ENCODE results near the gene C3orf22.

- TF ChIP-seq TAF1 (IDR thresholded peaks at IDR 0.05; ENCODE audit: low read depth), result no peak
- TF ChIP-seq, protein P1, sequence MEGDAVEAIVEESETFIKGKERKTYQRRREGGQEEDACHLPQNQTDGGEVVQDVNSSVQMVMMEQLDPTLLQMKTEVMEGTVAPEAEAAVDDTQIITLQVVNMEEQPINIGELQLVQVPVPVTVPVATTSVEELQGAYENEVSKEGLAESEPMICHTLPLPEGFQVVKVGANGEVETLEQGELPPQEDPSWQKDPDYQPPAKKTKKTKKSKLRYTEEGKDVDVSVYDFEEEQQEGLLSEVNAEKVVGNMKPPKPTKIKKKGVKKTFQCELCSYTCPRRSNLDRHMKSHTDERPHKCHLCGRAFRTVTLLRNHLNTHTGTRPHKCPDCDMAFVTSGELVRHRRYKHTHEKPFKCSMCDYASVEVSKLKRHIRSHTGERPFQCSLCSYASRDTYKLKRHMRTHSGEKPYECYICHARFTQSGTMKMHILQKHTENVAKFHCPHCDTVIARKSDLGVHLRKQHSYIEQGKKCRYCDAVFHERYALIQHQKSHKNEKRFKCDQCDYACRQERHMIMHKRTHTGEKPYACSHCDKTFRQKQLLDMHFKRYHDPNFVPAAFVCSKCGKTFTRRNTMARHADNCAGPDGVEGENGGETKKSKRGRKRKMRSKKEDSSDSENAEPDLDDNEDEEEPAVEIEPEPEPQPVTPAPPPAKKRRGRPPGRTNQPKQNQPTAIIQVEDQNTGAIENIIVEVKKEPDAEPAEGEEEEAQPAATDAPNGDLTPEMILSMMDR (IDR thresholded peaks at IDR 0.05; ENCODE audit: poor library complexity, severe bottlenecking), result no peak
- TF ChIP-seq, protein P2, sequence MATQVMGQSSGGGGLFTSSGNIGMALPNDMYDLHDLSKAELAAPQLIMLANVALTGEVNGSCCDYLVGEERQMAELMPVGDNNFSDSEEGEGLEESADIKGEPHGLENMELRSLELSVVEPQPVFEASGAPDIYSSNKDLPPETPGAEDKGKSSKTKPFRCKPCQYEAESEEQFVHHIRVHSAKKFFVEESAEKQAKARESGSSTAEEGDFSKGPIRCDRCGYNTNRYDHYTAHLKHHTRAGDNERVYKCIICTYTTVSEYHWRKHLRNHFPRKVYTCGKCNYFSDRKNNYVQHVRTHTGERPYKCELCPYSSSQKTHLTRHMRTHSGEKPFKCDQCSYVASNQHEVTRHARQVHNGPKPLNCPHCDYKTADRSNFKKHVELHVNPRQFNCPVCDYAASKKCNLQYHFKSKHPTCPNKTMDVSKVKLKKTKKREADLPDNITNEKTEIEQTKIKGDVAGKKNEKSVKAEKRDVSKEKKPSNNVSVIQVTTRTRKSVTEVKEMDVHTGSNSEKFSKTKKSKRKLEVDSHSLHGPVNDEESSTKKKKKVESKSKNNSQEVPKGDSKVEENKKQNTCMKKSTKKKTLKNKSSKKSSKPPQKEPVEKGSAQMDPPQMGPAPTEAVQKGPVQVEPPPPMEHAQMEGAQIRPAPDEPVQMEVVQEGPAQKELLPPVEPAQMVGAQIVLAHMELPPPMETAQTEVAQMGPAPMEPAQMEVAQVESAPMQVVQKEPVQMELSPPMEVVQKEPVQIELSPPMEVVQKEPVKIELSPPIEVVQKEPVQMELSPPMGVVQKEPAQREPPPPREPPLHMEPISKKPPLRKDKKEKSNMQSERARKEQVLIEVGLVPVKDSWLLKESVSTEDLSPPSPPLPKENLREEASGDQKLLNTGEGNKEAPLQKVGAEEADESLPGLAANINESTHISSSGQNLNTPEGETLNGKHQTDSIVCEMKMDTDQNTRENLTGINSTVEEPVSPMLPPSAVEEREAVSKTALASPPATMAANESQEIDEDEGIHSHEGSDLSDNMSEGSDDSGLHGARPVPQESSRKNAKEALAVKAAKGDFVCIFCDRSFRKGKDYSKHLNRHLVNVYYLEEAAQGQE (IDR thresholded peaks at IDR 0.05; ENCODE audit: borderline replicate concordance), result no peak
- no peak for TF ChIP-seq EZH2 (IDR thresholded peaks at IDR 0.05; ENCODE audit: borderline replicate concordance, insufficient read depth, low read length, poor library complexity, severe bottlenecking)
- TF ChIP-seq EP300 (conservative IDR thresholded peaks at IDR 0.05; ENCODE audit: poor library complexity, severe bottlenecking), result no peak
- TF ChIP-seq POLR2AphosphoS5 (IDR thresholded peaks at IDR 0.05), result no peak
- no peak for TF ChIP-seq RAD21 (conservative IDR thresholded peaks at IDR 0.05)
- TF ChIP-seq SMC3 (conservative IDR thresholded peaks at IDR 0.05; ENCODE audit: poor library complexity), result no peak
These were observed 5.9 kb downstream of the C3orf22 start for GRCh38 chr3:126552688-126553283.

Data from neural cell (in vitro differentiated cells).